ENCODE results near the gene GIPC3.

GIPC3 gene

GRCh38 chr19:3605770-3606169, 20.5 kb downstream of the GIPC3 start (continued):
- TF ChIP-seq SCRT2 (tag by site-specific recombination; IDR thresholded peaks at IDR 0.05) (peak; percentile 69), ZNF274 (IDR thresholded peaks at IDR 0.05; ENCODE audit: low read length) (no peak), ZNF274 (tag by site-specific recombination; IDR thresholded peaks at IDR 0.05; ENCODE audit: borderline replicate concordance) (0 out of 2 replicates have a peak, but pooled peaks have one; percentile 48), REPIN1 (tag by site-specific recombination; IDR thresholded peaks at IDR 0.05; ENCODE audit: low read depth) (peak; percentile 21; the same call in 1 of the 2 replicates), ZNF221 (tag by site-specific recombination; IDR thresholded peaks at IDR 0.05; ENCODE audit: borderline replicate concordance) (no peak)

- H3K4me1 ChIP-seq (ENCODE audit: control insufficient read depth, insufficient read depth, low read length), result peaks cover 3% of the 10 kb centered on the region; the same call in 1 of the 2 replicates
- H3K9me3 ChIP-seq (ENCODE audit: control insufficient read depth, insufficient read depth, low read depth, low read length), result no peaks in the 10 kb centered on the region
- POLR2A ChIA-PET, result interaction anchor here (0.6 kb wide), 1 partner anchor 98 kb away, joined by 10 read pairs; no protein-coding TSS in a partner anchor
- CTCF ChIA-PET, result no interaction called here
- H3K36me3 ChIP-seq (ENCODE audit: control insufficient read depth in 2 of 2, insufficient read depth in 1 of 2, low read length in 2 of 2), result peaks cover 0 to 13% of the 10 kb centered on the region in 2 experiments; a peak in 2 of 3 replicates
- no peak overlapping the region for H3K27ac ChIP-seq (ENCODE audit: extremely low read depth, low read depth, low read length)
- H3K4me3 ChIP-seq (ENCODE audit: low read depth, low read length), result peak overlapping the region; percentile 51
- TF ChIP-seq ZNF701 (tag by site-specific recombination; IDR thresholded peaks at IDR 0.05) (no peak), ZBTB8A (tag by site-specific recombination; IDR thresholded peaks at IDR 0.05) (peak; percentile 32; the same call in 1 of the 2 replicates), ZNF549 (tag by site-specific recombination; IDR thresholded peaks at IDR 0.05) (no peak), ZNF433 (tag by site-specific recombination; IDR thresholded peaks at IDR 0.05; ENCODE audit: low read depth) (no peak), SCRT1 (tag by site-specific recombination; IDR thresholded peaks at IDR 0.05; ENCODE audit: borderline replicate concordance) (no peak), OSR2 (tag by site-specific recombination; IDR thresholded peaks at IDR 0.05) (no peak), ZNF248 (tag by site-specific recombination; IDR thresholded peaks at IDR 0.05) (no peak), IKZF3 (tag by site-specific recombination; IDR thresholded peaks at IDR 0.05) (no peak), GLIS2 (tag by site-specific recombination; IDR thresholded peaks at IDR 0.05) (peak; percentile 54), ZNF792 (tag by site-specific recombination; IDR thresholded peaks at IDR 0.05) (no peak), SP7 (tag by site-specific recombination; IDR thresholded peaks at IDR 0.05) (no peak), ZNF335 (tag by site-specific recombination; conservative IDR thresholded peaks at IDR 0.05) (peak; percentile 39; the same call in 1 of the 2 replicates), ZNF223 (tag by site-specific recombination; IDR thresholded peaks at IDR 0.05) (no peak), HIC1 (tag by site-specific recombination; IDR thresholded peaks at IDR 0.05) (peak; percentile 91), ZNF501 (tag by site-specific recombination; IDR thresholded peaks at IDR 0.05) (no peak), KLF9 (tag by site-specific recombination; IDR thresholded peaks at IDR 0.05; ENCODE audit: low read depth) (peak; percentile 22; the same call in 1 of the 2 replicates), ZXDB (tag by site-specific recombination; IDR thresholded peaks at IDR 0.05) (no peak), KLF1 (tag by site-specific recombination; IDR thresholded peaks at IDR 0.05) (peak; percentile 39), ZNF777 (tag by site-specific recombination; IDR thresholded peaks at IDR 0.05; ENCODE audit: borderline replicate concordance) (no peak), ZSCAN23 (tag by site-specific recombination; IDR thresholded peaks at IDR 0.05) (no peak), GLI2 (tag by site-specific recombination; IDR thresholded peaks at IDR 0.05; ENCODE audit: borderline replicate concordance, low read depth) (no peak), ZSCAN18 (tag by site-specific recombination; IDR thresholded peaks at IDR 0.05) (no peak), ZNF211 (tag by site-specific recombination; IDR thresholded peaks at IDR 0.05; ENCODE audit: low read depth) (no peak), ZNF121 (tag by site-specific recombination; IDR thresholded peaks at IDR 0.05) (no peak), TRIM28 (IDR thresholded peaks at IDR 0.05; ENCODE audit: borderline replicate concordance, low read length) (no peak), ZBTB21 (tag by site-specific recombination; IDR thresholded peaks at IDR 0.05) (no peak), ZNF600 (tag by site-specific recombination; IDR thresholded peaks at IDR 0.05) (no peak), PRDM10 (tag by site-specific recombination; IDR thresholded peaks at IDR 0.05) (no peak)
Measured at GRCh38 chr19:3606174-3606689, 21.0 kb downstream of the GIPC3 start.
